GOT3 (cell line): ENCODE measurements around the gene HEPACAM.

Experiments used
- DNase-seq: peaks from one replicate; lab custom pipeline; 2025; ENCODE audit warnings: mixed read lengths; lab: John Stamatoyannopoulos, UW

HEPACAM gene

DNA sequence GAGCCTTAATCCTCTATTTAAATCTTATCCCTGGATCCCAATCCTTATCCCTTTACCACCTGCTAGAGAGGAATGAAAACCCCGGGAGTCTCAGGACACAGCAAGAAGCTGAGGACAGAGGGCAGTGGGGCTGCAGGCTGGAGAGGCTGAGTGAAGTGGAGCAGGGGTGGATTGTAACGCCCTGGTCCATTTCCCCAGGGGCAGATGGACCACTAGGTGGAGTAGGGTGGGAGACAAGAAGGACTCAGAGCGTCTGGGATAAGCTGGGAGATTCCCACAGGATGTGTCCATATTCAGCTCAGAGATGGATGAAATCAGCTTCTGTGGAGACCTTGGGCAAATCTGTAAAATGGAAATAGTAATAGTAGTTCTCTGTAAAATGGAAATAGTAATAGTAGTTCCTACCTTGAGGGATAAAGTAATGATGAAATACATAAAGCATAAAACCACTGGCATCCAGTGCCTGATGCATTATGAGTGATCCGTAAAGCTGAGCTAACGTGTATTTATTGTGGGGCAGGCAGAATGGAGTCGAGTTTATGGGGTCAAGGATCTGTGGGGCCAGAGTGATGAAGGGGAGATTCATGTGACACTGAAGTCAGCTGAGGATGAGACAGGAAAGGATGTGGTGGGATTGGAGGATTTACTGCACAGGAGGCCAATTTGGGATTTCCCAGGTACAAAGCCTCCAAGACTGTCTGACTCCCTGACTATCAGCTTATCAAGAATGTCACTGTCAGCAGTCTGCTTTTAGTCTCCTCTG, 36.3 kb downstream of the HEPACAM start:
- DNase-seq: no peak

DNA sequence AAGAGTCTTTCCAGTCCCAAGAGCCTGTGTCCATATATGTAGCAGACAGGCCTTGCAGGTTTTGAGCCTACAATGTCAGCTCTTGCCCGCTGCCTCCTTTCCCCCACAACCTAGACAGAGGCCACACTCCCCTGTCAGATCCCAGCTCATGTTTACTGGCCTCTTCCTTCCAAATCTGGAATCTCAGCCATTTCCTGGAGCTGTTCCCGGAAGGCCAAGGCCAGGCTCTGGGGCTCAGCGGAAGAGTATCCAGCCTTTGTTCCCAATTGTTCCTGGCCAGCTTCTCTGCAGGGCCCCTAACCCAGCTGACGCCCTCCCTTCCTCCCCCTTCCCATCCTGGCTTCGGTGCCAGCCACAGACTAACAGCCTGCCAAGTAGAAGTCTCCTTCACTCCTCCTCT, 37.1 kb downstream of the HEPACAM start:
- DNase-seq: no peak

DNA sequence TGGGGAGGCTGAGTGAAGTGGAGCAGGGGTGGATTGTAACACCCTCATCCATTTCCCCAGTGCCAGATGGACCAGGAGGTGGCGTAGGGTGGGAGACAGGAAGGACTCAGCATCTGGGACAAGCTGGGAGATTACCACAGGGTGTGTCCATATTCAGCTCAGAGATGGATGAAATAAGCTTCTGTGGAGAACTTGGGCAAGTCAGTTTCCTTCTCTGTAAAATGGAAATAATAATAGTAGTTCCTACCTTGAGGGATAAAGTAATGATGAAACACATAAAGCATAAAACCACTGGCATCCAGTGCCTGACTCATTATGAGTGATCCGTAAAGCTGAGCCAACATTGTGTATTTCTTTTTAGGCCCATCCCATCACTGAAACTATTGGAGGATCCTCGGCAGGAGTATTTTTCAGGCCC, 37.6 kb downstream of the HEPACAM start:
- DNase-seq: peak; percentile 18

DNA sequence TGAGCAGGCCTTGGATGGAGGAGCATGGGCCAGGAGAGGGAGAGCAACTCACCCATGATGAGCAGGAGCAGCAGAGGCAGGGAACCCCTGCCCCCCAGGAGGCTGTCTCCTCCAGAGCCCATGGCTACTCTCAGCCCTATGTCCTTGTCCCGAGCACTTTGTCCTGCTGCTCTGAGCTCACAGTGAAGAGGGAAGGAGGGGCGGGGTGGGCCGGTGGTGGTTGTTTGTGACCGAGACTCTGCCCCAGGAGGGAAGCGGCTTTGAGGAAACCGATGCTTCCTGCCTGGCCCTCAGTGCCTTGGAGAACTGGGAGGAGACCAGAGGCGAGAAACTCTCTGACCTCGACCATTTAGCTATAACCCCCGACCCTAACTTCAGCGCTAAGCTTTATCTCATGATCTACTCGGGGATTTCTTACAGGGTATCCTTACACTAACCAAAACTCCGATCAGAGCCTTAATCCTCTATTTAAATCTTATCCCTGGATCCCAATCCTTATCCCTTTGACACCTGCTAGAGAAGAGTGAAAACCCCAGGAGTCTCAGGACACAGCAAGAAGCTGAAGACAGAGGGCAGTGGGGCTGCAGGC, 38.1 kb downstream of the HEPACAM start, which contains the start of gene ROBO4:
ROBO4 (minus strand) TSS at position 192 of the 589 bp plus-strand sequence; CDS start at position 122, 70 bp downstream.
- no peak for DNase-seq

DNA sequence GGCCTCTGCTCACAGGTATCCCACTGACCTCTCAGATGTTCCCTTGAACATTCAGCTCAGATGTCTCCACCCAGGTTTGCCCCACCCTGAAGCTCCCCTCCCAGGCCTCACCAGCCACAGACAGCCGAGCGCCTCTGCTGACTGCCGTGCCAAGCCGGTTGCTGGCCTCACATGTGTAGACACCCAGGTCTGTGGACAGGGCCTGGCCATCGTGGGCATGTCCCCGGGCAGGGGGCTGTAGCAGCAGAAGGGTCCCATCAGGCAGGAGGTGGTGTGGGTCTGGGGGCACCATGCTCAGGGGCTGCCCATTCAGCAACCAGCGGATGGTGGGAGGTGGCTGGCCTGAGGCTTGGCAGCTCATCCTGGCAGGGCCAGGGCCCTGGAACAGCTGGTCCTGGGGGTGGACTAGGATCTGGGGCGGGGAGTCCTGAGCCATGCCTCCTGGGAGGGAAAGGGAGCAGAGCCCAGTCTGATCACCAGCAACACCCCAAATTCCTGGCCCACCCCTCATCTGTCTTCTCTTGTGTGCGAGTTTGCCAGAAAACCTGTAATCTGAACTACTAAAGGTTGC, 38.9 kb downstream of the HEPACAM start:
- DNase-seq: no peak

DNA sequence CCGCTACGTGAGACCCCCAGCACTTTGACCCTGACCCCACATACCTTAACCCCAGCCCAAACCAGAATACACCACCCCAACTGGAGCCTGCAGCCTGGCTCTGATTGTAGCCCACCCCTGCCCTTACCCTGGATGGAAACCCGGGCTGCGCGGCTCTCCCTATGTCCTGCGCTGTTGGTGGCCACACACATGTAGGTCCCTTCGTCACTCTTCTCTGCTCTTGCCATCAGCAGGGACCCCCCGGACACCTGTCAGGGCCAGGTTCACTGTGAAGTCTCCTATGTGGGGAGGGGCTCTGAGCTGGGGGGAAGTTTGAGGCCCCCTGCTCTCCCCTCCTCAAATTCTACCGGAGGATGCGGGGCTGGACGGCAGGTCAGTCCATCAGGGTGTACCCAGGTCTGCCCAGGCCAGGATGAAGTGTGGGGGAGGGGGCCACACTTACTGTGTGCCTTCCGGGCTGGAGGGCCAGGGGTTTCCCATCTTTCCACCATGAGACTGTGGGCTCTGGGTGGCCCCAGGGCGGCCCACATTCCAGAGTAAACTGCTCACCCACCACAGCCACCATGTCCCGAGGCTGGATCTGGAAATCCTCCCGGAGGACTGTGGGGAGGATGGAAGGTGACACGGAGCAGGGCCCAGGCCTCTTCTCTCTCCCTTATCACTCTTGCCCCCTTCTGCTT, 39.6 kb downstream of the HEPACAM start:
- DNase-seq: no peak

DNA sequence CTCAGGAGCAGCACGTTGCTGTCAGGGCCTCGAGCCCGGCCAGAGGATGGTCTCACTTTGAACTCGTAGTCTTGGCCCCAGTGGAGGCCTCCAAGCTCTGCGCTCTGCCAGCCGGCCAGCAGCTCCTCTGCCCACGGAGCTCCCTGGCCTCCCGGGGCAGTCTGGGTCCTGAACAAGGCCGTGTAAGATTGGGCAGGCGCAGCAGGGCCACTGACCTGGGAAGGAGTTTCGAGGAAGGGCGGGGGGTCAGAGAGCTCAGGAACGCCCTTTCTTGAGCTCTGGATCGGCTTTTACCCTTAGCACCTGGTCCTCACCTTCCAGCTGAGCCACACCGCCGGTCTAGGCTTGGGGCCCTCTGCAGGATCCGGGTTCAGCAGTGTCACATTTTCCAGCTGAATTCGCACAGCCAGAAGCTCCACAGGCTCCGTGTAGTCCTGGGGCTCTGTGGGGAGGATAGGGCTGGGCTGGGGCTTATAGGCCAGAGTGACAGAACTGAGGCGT, 40.3 kb downstream of the HEPACAM start:
- no peak for DNase-seq

DNA sequence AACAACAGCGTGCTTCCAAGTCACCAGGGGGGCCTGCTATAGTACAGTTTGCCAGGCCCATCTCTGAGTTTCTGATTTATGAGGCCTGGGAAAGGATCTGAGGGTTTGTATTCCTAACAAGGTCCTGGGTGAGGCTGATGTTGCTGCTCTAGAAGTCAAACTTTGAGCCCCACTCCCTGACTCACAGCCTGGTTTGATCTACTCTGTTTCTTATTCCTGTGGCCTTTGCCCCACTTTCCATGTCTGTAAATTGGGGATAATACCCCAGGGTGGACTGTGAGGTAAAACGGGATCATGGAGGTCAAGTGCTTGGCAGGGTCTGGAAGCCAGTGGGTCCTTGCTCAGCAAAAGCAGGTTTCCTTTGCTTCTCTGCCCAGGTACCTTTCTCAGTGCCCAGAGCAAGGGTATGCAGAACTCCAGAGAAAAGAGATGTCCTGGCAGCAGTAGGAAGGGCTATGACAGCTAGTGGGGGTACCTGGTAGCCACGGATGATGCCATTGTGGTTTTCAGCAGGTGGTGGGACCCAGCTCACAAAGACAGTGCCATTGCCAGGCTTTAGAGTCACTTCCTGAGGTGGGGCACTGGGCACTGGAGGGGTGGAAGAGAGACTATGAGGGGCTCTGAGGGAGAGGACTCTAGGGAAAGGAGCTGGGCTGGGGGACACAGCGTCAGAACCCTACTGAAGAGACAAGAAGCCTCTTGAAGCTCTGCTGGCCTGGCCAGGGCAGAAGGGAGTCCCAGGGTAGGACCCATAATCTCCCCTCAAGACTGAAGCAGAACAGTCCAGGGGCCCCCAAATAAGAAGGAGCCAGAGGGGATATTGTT, 41.0 kb downstream of the HEPACAM start:
- no peak for DNase-seq

DNA sequence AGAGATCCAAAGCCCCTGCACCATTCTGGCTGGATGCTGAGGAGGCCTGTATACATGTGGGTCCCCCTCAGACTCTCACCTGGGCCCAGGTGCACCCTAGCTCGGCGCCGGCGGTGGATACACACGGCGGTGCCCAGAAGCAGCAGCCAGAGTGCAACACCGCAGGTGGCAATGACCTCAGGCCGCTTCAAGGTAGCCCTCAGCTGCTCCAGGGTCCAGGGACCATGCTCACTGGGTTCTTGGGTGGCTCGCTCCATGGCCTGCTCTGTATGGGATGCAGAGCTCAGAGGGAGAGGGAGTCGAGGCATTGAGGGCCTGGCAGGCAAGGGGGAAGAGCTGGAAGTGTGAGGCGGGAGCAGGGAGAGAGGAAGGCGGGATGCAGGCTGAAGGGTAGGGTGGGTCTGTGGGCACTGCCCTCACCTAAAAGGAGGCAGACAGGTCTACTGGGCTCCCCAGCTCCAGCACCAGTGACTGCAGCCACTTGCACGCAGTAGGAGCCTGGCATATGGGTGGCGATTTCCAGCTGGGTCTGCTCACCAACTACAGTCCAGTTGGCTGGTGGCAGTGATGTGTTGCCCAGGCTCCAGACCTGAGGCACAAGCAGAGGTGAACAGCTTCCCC, 42.0 kb downstream of the HEPACAM start:
- no peak for DNase-seq

DNA sequence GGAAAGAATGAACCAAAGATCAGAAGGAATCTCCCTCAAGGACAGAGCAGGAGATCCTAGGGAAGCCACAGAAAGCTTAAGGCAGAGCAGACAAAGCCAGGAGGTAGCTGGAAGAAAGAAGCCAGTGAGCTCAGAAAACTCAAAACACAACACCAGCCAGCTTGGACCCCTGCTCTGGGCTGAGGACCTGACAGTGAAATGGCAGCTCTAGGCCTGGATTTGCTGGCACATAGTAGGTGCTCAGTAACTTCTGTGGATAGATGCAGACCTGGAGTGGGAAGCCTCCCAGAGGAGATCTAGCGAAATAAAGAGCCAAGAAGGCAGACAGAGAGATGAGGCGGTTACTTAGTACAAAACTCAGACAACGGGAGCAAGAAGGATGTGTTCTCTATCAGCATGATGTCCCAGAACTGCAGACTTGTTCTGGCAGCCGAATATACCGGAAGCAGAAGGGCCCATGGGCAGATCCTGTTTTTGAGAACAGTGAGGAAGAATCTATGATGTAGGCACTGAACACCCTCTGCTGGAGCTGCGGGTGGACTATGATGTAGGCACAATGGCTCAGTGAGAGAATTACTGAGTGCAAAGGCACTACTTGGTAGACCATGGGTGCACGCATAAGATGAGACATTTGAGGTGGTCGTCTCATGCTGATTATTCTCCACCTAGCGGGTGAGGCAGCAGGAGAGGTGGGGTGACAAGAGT, 42.9 kb downstream of the HEPACAM start:
- DNase-seq: no peak

DNA sequence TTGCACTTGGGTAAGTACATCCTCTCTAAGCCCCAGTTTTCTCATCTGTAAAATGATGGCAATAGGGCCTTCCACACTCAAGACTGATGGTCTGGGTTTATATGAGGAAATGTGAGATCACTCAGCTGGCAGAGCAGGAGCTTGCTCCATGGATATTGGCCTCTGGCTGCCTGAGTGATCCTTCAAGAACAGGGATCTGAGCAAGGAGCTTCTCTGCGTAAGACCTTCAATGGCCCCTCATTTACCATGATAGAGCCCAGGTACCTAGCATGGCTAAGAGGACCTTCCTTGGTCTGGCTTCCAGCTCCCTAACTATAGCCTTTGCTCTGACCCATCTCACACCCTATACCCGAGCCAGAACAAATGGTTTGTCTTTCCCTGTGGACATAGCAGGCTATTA, 43.7 kb downstream of the HEPACAM start:
- DNase-seq: no peak

DNA sequence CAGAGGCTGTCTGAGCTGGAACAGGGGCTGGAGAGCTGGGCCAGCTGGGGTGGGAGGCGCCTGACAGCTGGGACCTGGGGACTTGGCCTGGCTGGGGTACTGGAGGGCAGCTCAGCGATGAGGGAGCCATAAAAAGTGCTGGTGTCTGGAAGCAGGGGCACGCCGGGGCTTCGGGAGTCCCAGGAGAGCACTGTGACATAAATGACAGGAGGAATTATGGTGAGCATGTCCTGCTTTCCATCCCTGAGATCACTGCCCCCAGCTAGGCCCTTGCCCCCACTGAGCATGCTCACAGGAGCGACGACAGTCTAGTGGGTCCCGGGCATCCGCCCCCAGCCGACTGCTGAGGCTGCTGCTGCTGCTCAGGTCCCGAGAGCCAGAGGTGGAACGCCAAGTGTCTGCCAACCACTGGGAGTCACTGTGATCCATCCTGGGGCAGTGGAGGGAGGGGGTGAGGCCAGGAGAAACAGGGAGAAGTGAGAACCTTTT, 44.4 kb downstream of the HEPACAM start:
- no peak for DNase-seq

DNA sequence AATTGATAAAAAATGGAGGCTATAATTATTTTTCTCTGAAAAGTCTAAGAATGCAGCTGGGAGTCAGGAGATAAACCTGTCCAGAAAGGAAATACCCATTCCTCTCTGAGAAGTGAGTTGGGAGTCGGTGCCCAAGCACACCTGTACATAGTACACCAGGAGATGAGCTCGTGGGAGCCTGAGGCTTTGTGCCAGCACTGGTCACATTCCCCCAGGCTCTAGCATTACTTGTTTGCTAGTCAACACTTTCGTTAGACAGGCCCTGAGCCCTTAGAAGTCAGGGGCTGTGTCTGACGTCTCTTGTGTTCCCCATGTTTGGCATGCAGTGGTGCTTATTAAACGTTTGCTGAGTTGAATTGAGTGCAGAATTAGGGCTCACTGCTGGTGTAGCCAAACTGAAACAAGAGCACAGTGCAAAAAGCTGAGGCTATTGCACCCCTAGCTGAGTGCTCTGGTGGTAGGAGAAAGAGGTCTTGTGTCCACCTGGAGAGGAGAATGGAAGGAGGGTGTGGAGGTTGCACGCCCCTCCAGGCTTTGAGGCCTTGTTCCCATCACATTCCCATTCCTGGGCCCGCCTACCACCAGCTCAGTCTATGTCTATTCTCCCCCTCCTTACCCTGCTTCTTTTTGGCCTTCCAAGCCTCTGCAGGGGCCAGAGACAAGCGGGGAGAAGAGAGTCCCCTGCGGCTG, 45.0 kb downstream of the HEPACAM start:
- no peak for DNase-seq

DNA sequence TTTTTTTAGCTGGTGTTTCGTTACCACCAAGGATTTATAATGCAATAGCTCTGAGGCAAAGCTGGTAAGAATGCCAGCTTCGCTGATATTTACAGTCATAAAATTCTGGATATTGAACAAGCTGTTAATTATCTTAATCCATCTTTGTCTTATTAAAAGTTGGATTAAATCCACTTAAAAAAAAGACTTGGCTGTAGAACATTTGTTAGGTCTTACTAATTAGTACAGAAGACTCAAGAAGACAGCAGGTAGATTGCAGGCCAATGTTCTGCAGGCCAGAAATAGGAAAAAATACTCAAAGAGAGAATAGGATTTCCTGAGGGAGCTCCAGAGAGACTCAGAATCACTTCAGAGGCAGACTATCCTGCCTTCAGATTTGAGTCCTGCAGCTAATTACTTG, 45.7 kb downstream of the HEPACAM start:
- no peak for DNase-seq

DNA sequence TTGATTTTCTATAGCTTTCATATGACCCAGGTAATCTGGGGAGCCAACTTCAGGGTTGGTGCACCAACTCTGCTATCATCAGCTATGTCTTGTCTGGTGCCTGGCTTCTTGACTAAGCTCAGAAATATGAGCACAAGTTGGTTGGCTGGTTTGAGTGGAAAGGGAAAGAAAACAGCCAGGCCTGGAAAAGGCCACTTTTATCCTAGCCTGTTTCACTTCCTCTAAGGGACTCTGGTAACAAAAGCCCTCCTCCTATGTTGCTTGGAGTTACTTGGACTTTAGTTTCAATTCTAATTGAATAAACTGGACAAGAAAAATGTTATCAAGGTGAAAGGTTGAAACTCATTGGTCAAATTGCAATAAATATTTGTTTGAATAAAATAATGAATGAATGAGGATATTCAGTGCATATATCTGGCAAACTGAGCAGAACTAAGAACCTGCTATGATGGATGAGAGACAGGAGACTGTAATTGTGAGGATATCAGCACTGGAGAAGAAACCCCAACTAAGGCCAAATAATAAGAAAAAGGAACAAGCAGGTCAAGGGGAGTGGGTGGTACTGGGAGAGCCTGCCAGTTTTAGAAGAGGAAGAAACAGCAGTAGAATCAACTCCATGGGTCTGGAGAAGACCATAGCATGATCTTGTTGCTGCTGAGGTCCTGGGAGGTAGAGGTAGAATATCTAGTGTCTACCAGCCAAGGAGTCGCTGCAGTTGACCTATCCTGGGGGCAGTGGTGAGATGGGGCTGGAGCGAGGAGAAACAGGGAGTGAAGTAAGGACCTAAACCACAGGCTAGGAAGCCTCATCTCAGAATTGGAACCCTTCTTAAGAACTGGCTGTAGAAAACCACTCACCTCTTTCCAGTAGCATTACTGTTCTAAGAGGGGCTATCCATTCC, 46.4 kb downstream of the HEPACAM start:
- no peak for DNase-seq

DNA sequence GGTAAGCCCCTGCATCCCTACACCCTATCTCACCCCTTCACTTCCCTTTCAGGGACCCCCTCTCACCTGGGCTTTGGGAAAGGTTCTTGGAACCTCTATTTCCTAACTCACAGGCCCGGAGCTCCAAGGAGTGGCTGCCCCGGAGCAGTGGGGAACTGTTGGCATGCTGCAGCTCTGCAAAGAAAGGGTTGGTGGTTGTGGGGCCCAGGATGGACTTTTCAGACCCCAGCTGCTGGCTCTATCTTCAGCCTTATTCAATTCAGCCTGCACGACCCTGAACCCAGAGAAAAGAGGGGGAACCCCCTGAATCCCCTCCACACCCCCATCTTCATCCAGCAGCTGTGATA, 48.2 kb downstream of the HEPACAM start:
- no peak for DNase-seq

DNA sequence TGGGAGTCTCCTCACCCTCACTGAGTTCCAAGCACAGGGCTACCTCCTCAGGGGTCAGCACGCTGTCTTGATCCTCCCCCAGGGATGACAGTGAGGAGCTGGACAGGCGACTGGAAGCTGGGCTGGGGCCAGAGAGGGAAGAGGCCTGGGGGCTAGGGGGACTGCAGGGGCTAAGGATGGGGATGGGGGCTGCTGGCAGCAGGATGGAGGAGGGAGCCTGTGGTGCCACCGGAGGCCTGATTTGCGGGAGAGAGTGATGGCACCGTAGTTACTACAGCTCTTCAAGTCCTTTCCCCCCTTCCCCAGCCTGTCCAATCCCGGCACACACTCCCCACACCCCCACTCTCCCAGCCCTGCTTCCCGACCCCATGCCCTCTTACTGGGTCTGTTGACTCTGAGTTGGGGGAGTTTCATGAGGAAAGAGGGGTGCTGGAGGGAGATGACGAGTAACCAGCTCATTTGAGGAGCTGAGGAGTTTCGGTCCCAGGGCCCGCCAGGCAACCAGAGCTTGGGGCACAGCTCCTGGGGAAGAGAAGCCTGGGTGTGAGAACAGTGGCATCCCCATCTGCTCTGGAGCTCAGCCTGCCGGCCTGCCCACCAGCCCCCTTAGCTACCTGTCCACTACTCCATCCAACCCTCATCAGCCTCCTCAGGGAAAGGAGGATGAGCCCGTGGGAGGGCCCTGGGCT, 48.7 kb downstream of the HEPACAM start:
- no peak for DNase-seq

DNA sequence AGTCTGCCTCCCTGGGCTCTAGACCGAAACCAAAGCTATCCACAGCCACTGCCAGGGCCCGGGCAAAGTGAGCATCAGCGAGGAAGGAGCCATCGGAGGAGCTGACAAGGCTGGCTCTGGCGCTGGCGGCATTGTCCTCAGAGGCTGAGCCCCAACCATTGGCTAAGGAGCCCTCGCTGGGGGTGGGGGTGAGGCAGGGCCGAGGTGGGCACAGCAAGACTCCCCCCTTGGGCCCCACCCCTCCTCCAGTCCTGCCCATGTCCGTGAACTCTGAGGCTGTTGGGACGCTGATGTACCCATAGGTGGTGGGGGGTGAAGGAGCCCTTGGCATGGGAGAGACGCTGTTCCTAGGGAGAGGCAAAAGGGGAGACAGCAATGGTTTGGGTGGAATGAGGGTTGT, 49.4 kb downstream of the HEPACAM start:
- DNase-seq: no peak
